GM19023 (cell line): ENCODE results near the gene SLC44A2.

ENCODE experiments used
- ATAC-seq: cut with Tn5 transposase; IDR thresholded peaks from one replicate; pipeline ENCODE4 v1.9.1; 2021; ENCODE audit warnings: mild to moderate bottlenecking, moderate library complexity; ENCODE audit not compliant: unreplicated experiment

SLC44A2 gene

GRCh38 chr19:10615429-10616023 is 9.8 kb upstream of the SLC44A2 start:
- ATAC-seq = no peak

GRCh38 chr19:10617409-10618121 is 7.8 kb upstream of the SLC44A2 start:
- ATAC-seq = no peak

- no peak for ATAC-seq
These were observed 6.5 kb upstream of the SLC44A2 start for GRCh38 chr19:10618846-10619245.

- no peak for ATAC-seq
These were observed 4.6 kb upstream of the SLC44A2 start for GRCh38 chr19:10620786-10621185.

GRCh38 chr19:10621966-10622365 is 3.4 kb upstream of the SLC44A2 start:
- ATAC-seq = no peak

GRCh38 chr19:10624585-10624984 is 768 bp upstream of the SLC44A2 start:
- no peak for ATAC-seq

GRCh38 chr19:10625762-10626138 is 397 bp downstream of the SLC44A2 start:
- no peak for ATAC-seq

GRCh38 chr19:10631874-10632273 is 6.5 kb downstream of the SLC44A2 start:
- no peak for ATAC-seq

- ATAC-seq = no peak
These were observed 9.1 kb downstream of the SLC44A2 start for GRCh38 chr19:10634430-10634829.

GRCh38 chr19:10634963-10635362 is 9.6 kb downstream of the SLC44A2 start:
- ATAC-seq = no peak

- no peak for ATAC-seq
These were observed 11.1 kb downstream of the SLC44A2 start for GRCh38 chr19:10636304-10636972.

GRCh38 chr19:10637894-10638293 is 12.5 kb downstream of the SLC44A2 start:
- ATAC-seq = no peak

GRCh38 chr19:10639836-10640235 is 14.5 kb downstream of the SLC44A2 start:
- no peak for ATAC-seq

GRCh38 chr19:10640361-10640760 is 15.0 kb downstream of the SLC44A2 start:
- no peak for ATAC-seq

GRCh38 chr19:10641248-10641647 is 15.9 kb downstream of the SLC44A2 start:
- no peak for ATAC-seq

GRCh38 chr19:10642473-10643171 is 17.3 kb downstream of the SLC44A2 start:
- ATAC-seq = no peak

- ATAC-seq = no peak
These were observed 18.0 kb downstream of the SLC44A2 start for GRCh38 chr19:10643172-10643967.

- ATAC-seq = no peak
These were observed 18.6 kb downstream of the SLC44A2 start for GRCh38 chr19:10643968-10644259.

GRCh38 chr19:10644260-10645007 is 19.1 kb downstream of the SLC44A2 start:
- no peak for ATAC-seq

- no peak for ATAC-seq
These were observed 21.3 kb downstream of the SLC44A2 start for GRCh38 chr19:10646456-10647159.
